IgD-negative memory B cell (primary cell): ENCODE data around the gene ZDHHC14. TPM values are rescaled to one million over a fixed set of nuclear protein-coding genes. Genes with fewer than 3 reads are reported as not detected.
"Not testable (repeated sequence)": the region's sequence is repeated elsewhere in the genome, so short reads cannot be mapped to it uniquely, and the experiment has no call there.

ENCODE experiments used
- H3K27ac Mint-ChIP-seq, 3 donors: one replicate each; pipeline ENCODE4 v1.8.0; 2020 to 2022; ENCODE audit warnings: mild to moderate bottlenecking in 3 of 3, mixed read lengths in 3 of 3, moderate library complexity in 1 of 3
- H3K27me3 Mint-ChIP-seq: one replicate; pipeline ENCODE4 v1.8.0; 2021; ENCODE audit warnings: mixed read lengths
- H3K36me3 Mint-ChIP-seq: one replicate; pipeline ENCODE4 v1.8.0; 2020; ENCODE audit warnings: mild to moderate bottlenecking, mixed read lengths
- H3K4me1 Mint-ChIP-seq, 3 donors: one replicate each; pipeline ENCODE4 v1.8.0; 2020 to 2022; ENCODE audit warnings: mixed read lengths in 3 of 3, mild to moderate bottlenecking in 1 of 3
- H3K4me3 Mint-ChIP-seq, 4 donors: one replicate each; pipeline ENCODE4 v1.8.0; 2020 to 2022; ENCODE audit warnings: mild to moderate bottlenecking in 4 of 4, mixed read lengths in 4 of 4, moderate library complexity in 3 of 4
- H3K9me3 Mint-ChIP-seq, 3 donors: one replicate each; pipeline ENCODE4 v1.8.0; 2020 to 2021; ENCODE audit warnings: mixed read lengths in 3 of 3, mild to moderate bottlenecking in 1 of 3
- polyA plus RNA-seq: library from polyadenylated mRNA; unstranded; fragments of 300-500 nt; fragmentation: Illumina TruSeq; gene quantifications from one replicate; pipeline ENCODE4 v1.2.3, GENCODE V29; 2021

The ZDHHC14 gene
- polyA plus RNA-seq, 1 donor from 2014 or later = 13.5 TPM

GRCh38 chr6:157467339-157467738, 86.3 kb downstream of the ZDHHC14 start:
- H3K9me3 Mint-ChIP-seq, H3K27me3 Mint-ChIP-seq, H3K36me3 Mint-ChIP-seq: not testable (repeated sequence)
- peaks cover 28 to 35% (median 34%) of the 10 kb centered on the region in 3 donors for H3K4me1 Mint-ChIP-seq
- H3K4me3 Mint-ChIP-seq = peak overlapping the region in 1 of 4 donors; percentile 17
- H3K27ac Mint-ChIP-seq = peak overlapping the region; percentile 42 to 69 (median 60)

DNA sequence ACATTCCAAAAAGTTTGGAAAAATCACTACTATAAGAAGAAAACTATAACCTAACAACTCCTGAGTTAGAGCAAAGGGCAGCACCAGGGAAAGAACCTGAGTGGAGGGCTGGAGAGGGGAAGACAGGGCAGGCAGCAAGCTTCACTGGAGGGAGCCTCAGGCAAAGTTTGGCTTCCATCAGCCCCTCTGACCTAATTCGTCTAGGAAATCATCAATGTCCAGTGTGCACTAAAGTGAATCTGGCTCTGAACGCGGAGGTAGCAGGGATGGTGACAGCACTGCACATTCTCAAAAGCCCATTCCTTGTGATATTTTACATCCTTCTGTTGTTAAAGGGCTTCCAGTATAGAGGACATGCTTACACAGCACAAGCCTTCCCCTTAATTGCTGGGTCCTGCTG, 87.1 kb downstream of the ZDHHC14 start:
- Mint-ChIP-seq H3K4me3 (no peak overlapping the region), H3K27me3 (no peaks in the 10 kb centered on the region), H3K9me3 (no peaks in the 10 kb centered on the region), H3K36me3 (peaks cover 3% of the 10 kb centered on the region), H3K4me1 (peaks cover 25 to 36% (median 30%) of the 10 kb centered on the region in 3 donors), H3K27ac (peak overlapping the region in 2 of 3 donors; percentile 17 to 57)

DNA sequence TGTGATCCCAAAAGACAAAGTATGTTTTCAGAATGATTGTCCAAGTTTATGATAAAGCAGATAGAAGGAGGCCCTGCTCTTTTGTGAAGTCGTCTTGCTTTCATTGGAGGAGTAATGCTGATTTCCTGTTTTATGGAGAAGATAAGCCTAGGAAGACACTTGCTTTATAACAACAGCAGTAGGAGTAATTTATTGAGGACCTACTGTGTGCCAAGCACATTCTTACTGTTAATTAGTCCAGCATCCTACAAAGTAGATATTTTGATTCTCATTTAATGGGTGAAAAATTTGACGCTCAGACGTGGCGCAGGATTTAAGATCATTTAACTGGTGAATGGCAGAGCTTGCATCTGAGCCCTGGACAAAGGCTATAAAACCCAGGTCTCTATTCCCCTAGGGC, 87.6 kb downstream of the ZDHHC14 start:
- Mint-ChIP-seq H3K4me1 (peaks cover 21 to 31% (median 27%) of the 10 kb centered on the region in 3 donors), H3K36me3 (peaks cover 3% of the 10 kb centered on the region), H3K4me3 (no peak overlapping the region), H3K27me3 (no peaks in the 10 kb centered on the region), H3K9me3 (no peaks in the 10 kb centered on the region), H3K27ac (peak overlapping the region in 2 of 3 donors; percentile 6 to 17)

- Mint-ChIP-seq H3K36me3 (peaks cover 3% of the 10 kb centered on the region), H3K27ac (peak overlapping the region in 1 of 3 donors; percentile 68), H3K4me3 (no peak overlapping the region), H3K4me1 (peaks cover 19 to 32% (median 27%) of the 10 kb centered on the region in 3 donors), H3K27me3 (no peaks in the 10 kb centered on the region), H3K9me3 (no peaks in the 10 kb centered on the region)
These were observed 88.4 kb downstream of the ZDHHC14 start for GRCh38 chr6:157469378-157469777.

DNA sequence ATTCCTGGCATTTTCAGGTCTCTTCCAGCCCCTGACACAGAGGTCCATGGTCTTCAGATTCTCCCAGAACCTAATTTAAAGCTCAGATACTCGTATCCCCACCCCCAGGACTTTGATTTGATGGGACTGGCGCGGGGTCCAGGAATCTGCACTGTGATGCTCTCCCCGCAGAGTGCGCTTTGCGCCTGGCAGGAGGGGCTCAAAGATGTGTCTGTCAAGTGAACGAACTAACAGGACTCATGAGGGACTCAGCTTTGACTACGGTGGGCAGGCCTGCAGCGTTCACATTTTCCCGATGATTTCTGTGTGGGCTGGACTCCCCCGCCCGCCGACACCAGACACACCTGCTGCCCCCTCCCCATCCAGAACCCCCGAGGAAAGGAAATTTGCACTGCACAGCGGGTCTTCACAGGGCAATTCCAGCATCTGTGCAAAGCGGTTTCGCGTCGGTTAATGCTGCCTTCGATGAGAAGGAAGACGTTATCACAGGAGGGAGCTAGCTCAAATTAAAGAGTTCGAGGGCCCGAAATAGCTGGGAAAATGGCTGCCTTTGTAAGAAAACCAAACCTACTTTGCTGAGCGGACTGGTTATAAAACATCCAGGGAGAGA, 90.2 kb downstream of the ZDHHC14 start:
- peak overlapping the region in 1 of 3 donors; percentile 43 for H3K27ac Mint-ChIP-seq
- H3K36me3 Mint-ChIP-seq = peaks cover 9% of the 10 kb centered on the region

DNA sequence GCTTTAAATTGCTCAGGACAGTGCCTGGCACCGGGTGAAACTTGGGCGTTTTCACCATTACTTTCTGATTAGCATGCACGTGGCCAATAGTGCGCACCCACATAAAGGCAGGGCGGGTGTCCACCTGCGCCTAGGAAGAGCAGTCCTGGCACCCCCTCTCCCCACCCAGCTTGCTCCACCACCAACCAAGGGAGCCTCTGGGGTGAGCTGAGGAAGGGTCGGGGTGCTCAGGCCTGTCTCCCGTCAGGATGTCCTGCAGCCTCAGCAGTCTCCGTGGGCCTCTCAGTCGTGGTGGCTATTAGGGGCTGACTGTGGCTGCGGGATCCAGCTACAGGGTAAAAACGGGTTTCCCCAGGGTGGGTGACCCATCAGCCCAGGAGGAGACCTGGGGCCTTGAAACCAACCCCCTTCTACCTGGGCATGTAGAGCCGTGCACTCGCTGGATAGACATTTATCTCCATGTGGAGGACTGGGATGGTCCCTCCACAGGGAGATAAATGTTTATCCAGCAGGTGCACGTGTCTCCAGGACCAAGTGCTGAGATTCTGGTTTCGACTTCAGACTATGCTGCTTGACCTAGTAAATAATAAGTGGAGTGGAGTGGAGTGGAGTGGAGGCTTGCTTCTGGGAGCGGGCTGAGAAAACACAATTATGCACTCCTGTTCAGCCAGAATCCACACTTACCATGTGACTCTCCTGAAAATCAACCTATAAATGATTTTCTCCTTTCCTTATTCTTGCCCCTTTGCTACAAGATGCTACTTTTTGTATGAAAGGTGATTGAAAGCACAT, 91.1 kb downstream of the ZDHHC14 start:
- peak overlapping the region; percentile 15 to 82 (median 53) for H3K27ac Mint-ChIP-seq
- no peak overlapping the region for H3K4me3 Mint-ChIP-seq
- H3K36me3 Mint-ChIP-seq = peaks cover 8% of the 10 kb centered on the region
- H3K27me3 Mint-ChIP-seq = no peaks in the 10 kb centered on the region
- H3K9me3 Mint-ChIP-seq = no peaks in the 10 kb centered on the region
- peaks cover 26 to 37% (median 32%) of the 10 kb centered on the region in 3 donors for H3K4me1 Mint-ChIP-seq

More for the DNA sequence above, 90.2 kb downstream of the ZDHHC14 start:
- Mint-ChIP-seq H3K4me1 (peaks cover 25 to 35% (median 31%) of the 10 kb centered on the region in 3 donors), H3K4me3 (peak overlapping the region in 1 of 4 donors; percentile 45), H3K9me3 (no peaks in the 10 kb centered on the region), H3K27me3 (no peaks in the 10 kb centered on the region)

GRCh38 chr6:157476797-157477196, 95.8 kb downstream of the ZDHHC14 start:
- H3K36me3 Mint-ChIP-seq = peaks cover 12% of the 10 kb centered on the region
- peaks cover 0 to 4% (median 2%) of the 10 kb centered on the region in 3 donors for H3K9me3 Mint-ChIP-seq
- peaks cover 28 to 40% (median 37%) of the 10 kb centered on the region in 3 donors for H3K4me1 Mint-ChIP-seq
- H3K27ac Mint-ChIP-seq = no peak overlapping the region
- H3K4me3 Mint-ChIP-seq = no peak overlapping the region
- no peaks in the 10 kb centered on the region for H3K27me3 Mint-ChIP-seq

DNA sequence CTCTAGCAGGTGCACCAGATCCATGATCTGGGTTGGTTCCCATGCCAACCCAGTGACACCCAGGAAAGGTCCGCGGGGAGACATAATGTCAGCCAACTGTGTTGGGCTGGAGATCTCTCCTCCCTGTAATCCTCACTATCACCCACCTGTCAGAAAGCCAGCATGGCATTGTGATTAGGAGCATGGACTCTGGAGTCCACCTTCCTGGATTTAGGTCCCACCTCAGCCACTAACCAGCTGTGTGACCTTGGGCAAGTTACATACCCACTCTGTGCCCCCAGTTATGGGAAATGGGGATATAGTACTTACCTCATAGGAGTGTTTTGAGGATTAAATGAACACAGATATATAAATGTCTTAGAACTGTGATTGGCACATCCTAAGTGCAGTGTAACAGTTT, 97.9 kb downstream of the ZDHHC14 start:
- Mint-ChIP-seq H3K36me3 (peaks cover 13% of the 10 kb centered on the region), H3K4me3 (no peak overlapping the region), H3K27me3 (no peaks in the 10 kb centered on the region), H3K9me3 (peaks cover 0 to 4% (median 2%) of the 10 kb centered on the region in 3 donors), H3K27ac (no peak overlapping the region), H3K4me1 (peaks cover 30 to 38% (median 36%) of the 10 kb centered on the region in 3 donors)

DNA sequence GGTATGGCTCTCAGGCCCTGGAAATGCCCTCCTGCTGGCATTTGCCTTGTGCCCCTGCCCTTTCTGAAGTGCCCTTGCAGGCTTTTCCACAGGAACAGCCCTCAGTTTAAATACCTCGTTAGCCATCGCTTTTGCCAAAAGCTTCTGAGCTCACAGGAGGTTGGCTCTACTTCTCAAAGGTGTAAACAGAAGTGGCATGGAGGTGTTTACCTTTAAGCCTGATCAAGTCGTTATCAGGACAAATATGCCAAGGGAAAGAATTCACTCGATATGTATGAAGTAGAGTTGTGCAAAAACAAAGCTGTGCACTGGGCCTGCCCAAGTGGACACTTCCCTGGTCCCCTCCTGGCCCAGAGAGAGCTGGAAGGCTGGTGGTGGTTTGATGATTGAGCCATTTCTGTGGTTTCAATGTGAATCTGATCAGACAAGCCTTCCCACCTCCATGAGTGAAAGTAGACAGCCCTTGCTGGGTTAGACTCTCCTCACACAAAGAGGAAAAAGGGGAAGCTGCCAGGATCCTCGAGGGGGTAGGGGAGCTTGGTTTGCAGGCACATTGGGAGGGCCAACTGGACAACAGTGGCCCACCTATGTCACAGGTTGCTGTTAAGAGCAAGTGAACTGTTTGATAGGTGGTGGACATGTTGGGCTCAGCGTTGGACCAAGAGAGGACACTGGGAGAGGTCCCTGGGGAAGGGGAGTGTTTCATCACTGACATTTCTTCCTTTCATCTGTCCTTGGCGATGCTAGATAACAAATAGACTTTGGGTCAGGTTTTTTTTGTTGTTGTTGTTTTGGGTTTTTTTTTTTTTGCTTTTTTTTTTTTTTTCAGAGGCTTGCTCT, 98.7 kb downstream of the ZDHHC14 start:
- Mint-ChIP-seq H3K27me3 (no peaks in the 10 kb centered on the region), H3K4me1 (peaks cover 27 to 32% (median 30%) of the 10 kb centered on the region in 3 donors), H3K27ac (peak overlapping the region in 1 of 3 donors; percentile 28), H3K36me3 (peaks cover 14% of the 10 kb centered on the region), H3K4me3 (no peak overlapping the region), H3K9me3 (peaks cover 0 to 4% (median 2%) of the 10 kb centered on the region in 3 donors)

DNA sequence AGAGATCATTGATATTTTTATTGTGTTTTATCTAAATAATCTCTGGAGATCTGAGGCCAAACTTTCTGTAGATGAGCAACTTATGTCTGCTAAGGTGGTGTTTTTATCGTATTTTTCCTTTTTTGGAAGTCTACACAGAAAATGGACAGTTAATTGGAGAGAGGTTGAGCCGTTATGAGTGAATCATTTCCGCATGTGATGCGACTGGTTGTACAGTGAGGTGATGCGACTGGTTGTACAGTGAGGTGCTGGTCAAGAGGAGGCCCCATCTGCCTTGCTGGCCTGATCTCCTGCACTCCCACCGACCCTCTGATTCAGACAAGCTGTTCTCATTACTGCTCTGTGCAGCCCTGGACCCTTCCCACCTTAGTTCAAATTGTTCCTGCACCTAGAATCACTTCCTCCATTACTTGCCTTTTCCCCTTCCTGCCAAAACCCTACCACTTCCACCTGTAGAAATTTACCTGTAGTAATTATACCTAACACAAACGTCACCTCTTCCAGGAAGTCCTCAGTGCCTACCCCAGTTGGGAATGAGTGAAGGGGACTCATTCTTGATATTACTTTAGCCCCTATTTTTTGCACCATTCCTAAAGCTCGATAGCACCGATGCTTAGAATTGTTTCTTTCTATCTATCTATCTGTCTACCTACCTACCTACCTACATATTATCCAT, 100.3 kb downstream of the ZDHHC14 start:
- Mint-ChIP-seq H3K27ac (no peak overlapping the region), H3K9me3 (peaks cover 0 to 4% (median 2%) of the 10 kb centered on the region in 3 donors), H3K27me3 (no peaks in the 10 kb centered on the region), H3K4me3 (no peak overlapping the region), H3K4me1 (peaks cover 21 to 25% (median 22%) of the 10 kb centered on the region in 3 donors), H3K36me3 (peaks cover 9% of the 10 kb centered on the region)

DNA sequence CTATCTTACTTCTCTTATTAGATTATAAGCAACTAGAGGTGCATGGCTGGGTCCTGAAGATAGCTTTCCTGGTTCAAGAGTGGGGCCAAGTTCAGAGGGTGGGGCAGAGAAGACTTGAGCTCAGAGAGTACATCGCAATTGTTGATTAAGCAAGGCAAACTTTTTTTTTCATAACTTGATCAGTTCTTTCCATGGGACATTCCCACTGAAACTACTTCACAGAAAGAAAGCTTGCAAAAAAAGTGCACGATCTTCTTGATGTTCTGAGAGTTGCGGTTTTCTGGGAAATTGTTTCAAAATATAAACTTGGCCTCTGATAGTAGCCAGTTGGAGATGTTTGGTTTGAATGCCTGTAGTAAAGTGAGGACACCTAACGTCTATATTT, 100.9 kb downstream of the ZDHHC14 start:
- no peak overlapping the region for H3K4me3 Mint-ChIP-seq
- peaks cover 9% of the 10 kb centered on the region for H3K36me3 Mint-ChIP-seq
- peaks cover 26 to 30% (median 27%) of the 10 kb centered on the region in 3 donors for H3K4me1 Mint-ChIP-seq
- no peak overlapping the region for H3K27ac Mint-ChIP-seq
- peaks cover 0 to 4% (median 2%) of the 10 kb centered on the region in 3 donors for H3K9me3 Mint-ChIP-seq
- H3K27me3 Mint-ChIP-seq = peaks cover 2% of the 10 kb centered on the region

DNA sequence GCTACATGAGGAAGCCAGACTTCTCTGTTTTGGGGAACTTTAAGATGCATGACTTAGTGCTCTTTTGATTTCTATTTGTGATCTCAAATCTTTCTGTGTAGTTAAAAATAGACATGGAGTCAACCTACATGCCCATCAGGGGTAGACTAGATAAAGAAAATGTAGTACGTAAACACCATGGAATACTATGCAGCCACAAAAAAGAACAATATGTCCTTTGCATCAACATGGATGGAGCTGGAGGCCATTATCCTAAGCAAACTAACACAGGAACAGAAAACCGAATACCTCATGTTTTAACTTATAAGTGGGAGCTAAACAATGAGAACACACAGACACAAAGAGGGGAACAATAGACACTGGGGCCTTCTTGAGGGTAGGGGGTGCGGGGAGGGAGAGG, 102.8 kb downstream of the ZDHHC14 start:
- H3K27ac Mint-ChIP-seq = peak overlapping the region in 1 of 3 donors; percentile 43
- H3K4me3 Mint-ChIP-seq = no peak overlapping the region
- peaks cover 33 to 39% (median 36%) of the 10 kb centered on the region in 3 donors for H3K4me1 Mint-ChIP-seq
- peaks cover 9% of the 10 kb centered on the region for H3K36me3 Mint-ChIP-seq
- H3K9me3 Mint-ChIP-seq = peaks cover 0 to 4% (median 2%) of the 10 kb centered on the region in 3 donors
- H3K27me3 Mint-ChIP-seq = peaks cover 2% of the 10 kb centered on the region

GRCh38 chr6:157484181-157484580, 103.2 kb downstream of the ZDHHC14 start:
- Mint-ChIP-seq H3K9me3 (peaks cover 0 to 4% (median 2%) of the 10 kb centered on the region in 3 donors), H3K36me3 (peaks cover 9% of the 10 kb centered on the region), H3K27ac (no peak overlapping the region), H3K4me3 (no peak overlapping the region), H3K27me3 (peaks cover 2% of the 10 kb centered on the region), H3K4me1 (peaks cover 33 to 39% (median 36%) of the 10 kb centered on the region in 3 donors)

DNA sequence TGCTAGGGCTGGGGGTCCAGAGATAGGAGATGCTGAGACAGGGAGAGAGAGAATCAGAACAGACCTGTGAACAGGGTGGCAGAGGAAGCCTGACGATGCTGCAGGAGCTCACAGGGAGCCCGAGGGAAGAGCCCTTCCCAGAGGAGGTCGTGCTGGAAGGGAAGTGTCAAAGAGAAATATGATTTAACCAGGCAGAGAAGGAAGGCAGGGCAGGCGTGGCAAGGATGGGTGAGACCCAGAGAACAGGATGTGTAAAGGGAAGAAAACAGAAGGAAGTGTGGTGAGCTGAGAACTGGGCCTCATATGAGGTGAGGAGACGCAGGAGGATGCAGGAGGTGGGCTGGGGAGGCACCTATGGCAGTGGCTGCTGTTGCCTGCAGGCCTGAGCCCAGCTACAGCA, 105.6 kb downstream of the ZDHHC14 start:
- H3K27me3 Mint-ChIP-seq = peaks cover 3% of the 10 kb centered on the region
- H3K9me3 Mint-ChIP-seq = peaks cover 0 to 2% (median 0%) of the 10 kb centered on the region in 3 donors
- peak overlapping the region in 2 of 4 donors; percentile 82 to 90 for H3K4me3 Mint-ChIP-seq
- peaks cover 26 to 36% (median 31%) of the 10 kb centered on the region in 3 donors for H3K4me1 Mint-ChIP-seq
- peaks cover 10% of the 10 kb centered on the region for H3K36me3 Mint-ChIP-seq
- peak overlapping the region in 2 of 3 donors; percentile 5 to 80 for H3K27ac Mint-ChIP-seq
